B cell (primary cell): ENCODE results near the gene SLC19A1.

Source experiments
- EZH2 ChIP-seq: IDR thresholded peaks from 2 replicates; pipeline ENCODE4 v1.6.1; 2012; ENCODE audit warnings: borderline replicate concordance, low read depth, mild to moderate bottlenecking, moderate library complexity, low read length; ENCODE audit not compliant: insufficient read depth, poor library complexity, severe bottlenecking
- TF ChIP-seq, protein P1 (sequence below): fragments of 200-600 bp; IDR thresholded peaks from one replicate; pipeline ENCODE4 v1.8.0; 2022; ENCODE audit warnings: antibody characterized with exemption, mild to moderate bottlenecking

DNA sequence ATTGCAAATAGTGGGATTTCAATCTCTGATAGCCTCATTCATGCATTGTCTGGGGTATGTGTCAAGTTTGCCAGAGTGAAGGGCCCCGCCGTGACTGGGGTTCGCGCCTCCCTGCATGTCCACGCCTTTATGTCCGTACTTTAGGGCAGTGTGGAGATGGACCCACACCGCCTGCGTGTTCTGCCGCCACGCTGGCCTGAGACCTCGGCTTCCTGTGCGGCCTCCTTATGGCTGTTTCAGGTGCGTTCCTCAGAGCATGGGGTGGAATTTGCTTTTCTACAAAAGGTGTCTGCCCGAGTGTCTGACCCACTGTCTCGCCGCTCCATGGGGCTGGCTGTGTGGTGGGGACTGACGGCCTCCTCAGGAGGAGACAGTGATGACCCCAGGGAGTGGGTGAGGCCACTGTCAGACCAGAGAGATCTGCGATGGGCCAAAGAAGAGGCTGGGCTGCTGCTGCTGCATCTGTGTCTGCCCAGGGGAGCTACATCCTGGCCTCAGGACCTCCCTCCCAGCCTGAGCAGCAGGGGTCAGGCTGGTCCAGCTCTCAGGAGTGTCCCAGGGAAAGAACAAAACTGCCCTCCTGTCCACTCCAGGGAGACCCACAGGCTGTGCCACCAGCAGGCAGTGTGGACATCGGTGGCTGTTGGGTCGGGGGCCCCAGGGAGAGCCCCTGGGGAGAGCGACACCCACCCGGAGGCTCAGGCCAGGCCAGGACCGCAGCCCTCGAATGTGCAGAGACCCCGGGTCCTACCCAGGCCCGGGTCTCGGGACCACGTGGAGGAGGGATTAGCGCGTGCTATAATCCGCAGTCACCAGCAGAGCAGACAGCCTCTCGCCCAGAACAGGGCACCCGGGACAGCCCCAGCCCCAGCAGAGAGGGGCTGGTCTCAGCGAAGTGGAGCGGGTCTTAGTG, 9.8 kb upstream of the SLC19A1 start:
- TF ChIP-seq, protein P1, sequence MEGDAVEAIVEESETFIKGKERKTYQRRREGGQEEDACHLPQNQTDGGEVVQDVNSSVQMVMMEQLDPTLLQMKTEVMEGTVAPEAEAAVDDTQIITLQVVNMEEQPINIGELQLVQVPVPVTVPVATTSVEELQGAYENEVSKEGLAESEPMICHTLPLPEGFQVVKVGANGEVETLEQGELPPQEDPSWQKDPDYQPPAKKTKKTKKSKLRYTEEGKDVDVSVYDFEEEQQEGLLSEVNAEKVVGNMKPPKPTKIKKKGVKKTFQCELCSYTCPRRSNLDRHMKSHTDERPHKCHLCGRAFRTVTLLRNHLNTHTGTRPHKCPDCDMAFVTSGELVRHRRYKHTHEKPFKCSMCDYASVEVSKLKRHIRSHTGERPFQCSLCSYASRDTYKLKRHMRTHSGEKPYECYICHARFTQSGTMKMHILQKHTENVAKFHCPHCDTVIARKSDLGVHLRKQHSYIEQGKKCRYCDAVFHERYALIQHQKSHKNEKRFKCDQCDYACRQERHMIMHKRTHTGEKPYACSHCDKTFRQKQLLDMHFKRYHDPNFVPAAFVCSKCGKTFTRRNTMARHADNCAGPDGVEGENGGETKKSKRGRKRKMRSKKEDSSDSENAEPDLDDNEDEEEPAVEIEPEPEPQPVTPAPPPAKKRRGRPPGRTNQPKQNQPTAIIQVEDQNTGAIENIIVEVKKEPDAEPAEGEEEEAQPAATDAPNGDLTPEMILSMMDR, result no peak
- no peak for TF ChIP-seq EZH2
